ENCODE measurements around the gene ROR1.

DNA sequence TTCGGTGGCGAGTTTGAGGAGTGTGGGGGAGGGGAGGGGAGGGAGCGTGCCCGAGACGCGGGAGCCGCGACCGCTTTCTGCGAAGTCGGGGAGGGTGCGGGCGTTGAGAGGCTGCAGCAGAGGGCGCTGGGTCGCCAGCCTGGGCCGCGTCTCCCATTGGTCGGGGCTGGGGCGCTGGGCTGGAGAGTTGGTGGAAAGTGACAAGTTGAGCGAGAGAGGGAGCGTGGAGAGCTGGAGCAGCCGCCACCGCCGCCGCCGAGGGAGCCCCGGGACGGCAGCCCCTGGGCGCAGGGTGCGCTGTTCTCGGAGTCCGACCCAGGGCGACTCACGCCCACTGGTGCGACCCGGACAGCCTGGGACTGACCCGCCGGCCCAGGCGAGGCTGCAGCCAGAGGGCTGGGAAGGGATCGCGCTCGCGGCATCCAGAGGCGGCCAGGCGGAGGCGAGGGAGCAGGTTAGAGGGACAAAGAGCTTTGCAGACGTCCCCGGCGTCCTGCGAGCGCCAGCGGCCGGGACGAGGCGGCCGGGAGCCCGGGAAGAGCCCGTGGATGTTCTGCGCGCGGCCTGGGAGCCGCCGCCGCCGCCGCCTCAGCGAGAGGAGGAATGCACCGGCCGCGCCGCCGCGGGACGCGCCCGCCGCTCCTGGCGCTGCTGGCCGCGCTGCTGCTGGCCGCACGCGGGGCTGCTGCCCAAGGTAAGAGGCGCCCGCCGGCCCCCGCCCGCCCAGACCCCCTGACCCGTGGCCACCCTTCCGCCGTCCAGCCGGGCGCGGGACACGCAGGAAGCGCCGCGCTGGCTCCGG lies at the start of gene ROR1:
- TF ChIP-seq CTCF (IDR thresholded peaks at IDR 0.05; ENCODE audit: borderline replicate concordance, extremely low read depth, low read length, poor library complexity, severe bottlenecking), result no peak
- TF ChIP-seq EZH2 (IDR thresholded peaks at IDR 0.05; ENCODE audit: borderline replicate concordance, low read depth, low read length, severe bottlenecking), result no peak
